Astrocyte (in vitro differentiated cells and primary cell): ENCODE measurements around the gene RIN1. TPM values are rescaled to one million over a fixed set of nuclear protein-coding genes. Genes with fewer than 3 reads are reported as not detected.

Source experiments
- DNase-seq: peaks from one replicate; pipeline ENCODE4 v3.0.0-alpha.2; 2010; ENCODE audit warnings: low read depth
- FAIRE-seq: peaks from 2 replicates; lab custom pipeline; 2011; peaks lifted over from hg19 to GRCh38; lab: Jason Lieb, UNC
- H2AFZ ChIP-seq: 2 replicates; pipeline ENCODE4 v1.6.0; 2012; ENCODE audit warnings: low read depth, low read length, inconsistent platforms
- H3K27ac ChIP-seq: 2 replicates; pipeline ENCODE4 v1.5.1; 2011; ENCODE audit warnings: low read depth, low read length, inconsistent platforms
- H3K27me3 ChIP-seq: 2 replicates; pipeline ENCODE4 v1.6.0; 2011; ENCODE audit warnings: low read length, inconsistent platforms; ENCODE audit not compliant: insufficient read depth
- H3K36me3 ChIP-seq: 2 replicates; pipeline ENCODE4 v1.5.1; 2011; ENCODE audit warnings: low read length, inconsistent platforms; ENCODE audit not compliant: insufficient read depth
- H3K4me1 ChIP-seq: 2 replicates; pipeline ENCODE4 v1.5.1; 2011; ENCODE audit warnings: low read length, inconsistent platforms; ENCODE audit not compliant: insufficient read depth
- H3K4me2 ChIP-seq: 2 replicates; pipeline ENCODE4 v1.6.0; 2012; ENCODE audit warnings: low read length, inconsistent platforms
- H3K4me3 ChIP-seq: 2 replicates; pipeline ENCODE4 v1.5.1; 2011; ENCODE audit warnings: low read depth, mild to moderate bottlenecking, low read length, inconsistent platforms; ENCODE audit not compliant: insufficient read depth
- H3K79me2 ChIP-seq: 2 replicates; pipeline ENCODE4 v1.6.0; 2012; ENCODE audit warnings: mild to moderate bottlenecking, low read length, inconsistent platforms; ENCODE audit not compliant: insufficient read depth
- H3K9ac ChIP-seq: 2 replicates; pipeline ENCODE4 v1.6.0; 2012; ENCODE audit warnings: mild to moderate bottlenecking, low read length, inconsistent platforms
- H3K9me3 ChIP-seq: 2 replicates; pipeline ENCODE4 v1.5.1; 2012; ENCODE audit warnings: low read depth, mild to moderate bottlenecking, low read length, inconsistent platforms; ENCODE audit not compliant: insufficient read depth
- H4K20me1 ChIP-seq: 2 replicates; pipeline ENCODE4 v1.6.0; 2012; ENCODE audit warnings: low read length, inconsistent platforms; ENCODE audit not compliant: insufficient read depth
- H3K27ac Mint-ChIP-seq: one replicate; pipeline ENCODE4 v1.8.0; 2021; ENCODE audit warnings: mild to moderate bottlenecking, mixed read lengths; ENCODE audit not compliant: unreplicated experiment
- H3K27me3 Mint-ChIP-seq: one replicate; pipeline ENCODE4 v1.8.0; 2021; ENCODE audit warnings: low read depth, mixed read lengths; ENCODE audit not compliant: unreplicated experiment
- H3K36me3 Mint-ChIP-seq: one replicate; pipeline ENCODE4 v1.8.0; 2021; ENCODE audit warnings: low read depth, mixed read lengths; ENCODE audit not compliant: unreplicated experiment
- H3K4me1 Mint-ChIP-seq: one replicate; pipeline ENCODE4 v1.8.0; 2021; ENCODE audit warnings: low read depth, mixed read lengths; ENCODE audit not compliant: unreplicated experiment
- H3K4me3 Mint-ChIP-seq: one replicate; pipeline ENCODE4 v1.8.0; 2021; ENCODE audit warnings: mild to moderate bottlenecking, moderate library complexity, mixed read lengths; ENCODE audit not compliant: unreplicated experiment
- H3K9me3 Mint-ChIP-seq: one replicate; pipeline ENCODE4 v1.8.0; 2021; ENCODE audit warnings: mild to moderate bottlenecking, mixed read lengths; ENCODE audit not compliant: unreplicated experiment
- CTCF ChIP-seq: IDR thresholded peaks from 2 replicates; pipeline ENCODE4 v1.5.1; 2011; ENCODE audit warnings: low read depth, mild to moderate bottlenecking, inconsistent platforms, low read length, moderate library complexity; ENCODE audit not compliant: insufficient read depth
- EZH2 ChIP-seq: IDR thresholded peaks from 2 replicates; pipeline ENCODE4 v1.6.1; 2012; ENCODE audit warnings: mild to moderate bottlenecking, low read length, inconsistent platforms; ENCODE audit not compliant: insufficient read depth
- total RNA-seq: library from RNA; stranded (reverse); gene quantifications from 2 replicates; pipeline ENCODE4 v1.2.1, GENCODE V29; 2021

RIN1 gene
- total RNA-seq, 1 donor from 2014 or later, result 12.0 TPM

- FAIRE-seq (peak; percentile 37), DNase-seq (no peak)
- Mint-ChIP-seq H3K4me3 (peak overlapping the region; percentile 60), H3K9me3 (peaks cover 2% of the 10 kb centered on the region), H3K27ac (peak overlapping the region; percentile 84), H3K4me1 (peaks cover 35% of the 10 kb centered on the region), H3K27me3 (no peaks in the 10 kb centered on the region), H3K36me3 (peaks cover 5% of the 10 kb centered on the region)
- peaks cover 4% of the 10 kb centered on the region for H3K79me2 ChIP-seq
- no peak overlapping the region for H3K4me3 ChIP-seq
- H3K36me3 ChIP-seq, result peaks cover 3% of the 10 kb centered on the region
- peak overlapping the region; percentile 74 for H3K9ac ChIP-seq
- no peak overlapping the region for H2AFZ ChIP-seq
- H3K27ac ChIP-seq, result peak overlapping the region; percentile 84
- H4K20me1 ChIP-seq, result peaks cover 25% of the 10 kb centered on the region
- H3K9me3 ChIP-seq, result no peaks in the 10 kb centered on the region
- H3K4me2 ChIP-seq, result peak overlapping the region; percentile 75
- TF ChIP-seq CTCF, result peak; percentile 83
- TF ChIP-seq EZH2, result no peak
- no peaks in the 10 kb centered on the region for H3K27me3 ChIP-seq
- H3K4me1 ChIP-seq, result peaks cover 48% of the 10 kb centered on the region
Measured at GRCh38 chr11:66328302-66329144, 7.7 kb downstream of the RIN1 start.

- peaks cover 3% of the 10 kb centered on the region for H3K36me3 ChIP-seq
- H3K4me1 ChIP-seq, result peaks cover 46% of the 10 kb centered on the region
- peaks cover 19% of the 10 kb centered on the region for H4K20me1 ChIP-seq
- no peaks in the 10 kb centered on the region for H3K9me3 ChIP-seq
- no peaks in the 10 kb centered on the region for H3K27me3 Mint-ChIP-seq
- peak overlapping the region; percentile 74 for H3K9ac ChIP-seq
- no peak overlapping the region for H3K4me3 ChIP-seq
- no peaks in the 10 kb centered on the region for H3K79me2 ChIP-seq
- H3K27me3 ChIP-seq, result no peaks in the 10 kb centered on the region
- H3K9me3 Mint-ChIP-seq, result peaks cover 2% of the 10 kb centered on the region
- TF ChIP-seq CTCF, result no peak
- no peak for TF ChIP-seq EZH2
- H3K4me3 Mint-ChIP-seq, result no peak overlapping the region
- peak overlapping the region; percentile 75 for H3K4me2 ChIP-seq
- FAIRE-seq (no peak), DNase-seq (no peak)
- no peak overlapping the region for H2AFZ ChIP-seq
- H3K27ac Mint-ChIP-seq, result peak overlapping the region; percentile 84
- H3K4me1 Mint-ChIP-seq, result peaks cover 39% of the 10 kb centered on the region
- H3K27ac ChIP-seq, result peak overlapping the region; percentile 84
- peaks cover 4% of the 10 kb centered on the region for H3K36me3 Mint-ChIP-seq
Measured at GRCh38 chr11:66328031-66328301, 8.3 kb downstream of the RIN1 start.
